HG02840 (cell line): ENCODE measurements around the gene SND1.

Source experiments
- ATAC-seq: cut with Tn5 transposase; IDR thresholded peaks from one replicate; pipeline ENCODE4 v1.9.1; 2021; ENCODE audit warnings: mild to moderate bottlenecking, moderate library complexity, moderate number of reproducible peaks; ENCODE audit not compliant: unreplicated experiment, low FRiP score

SND1 gene

GRCh38 chr7:127680983-127681382 lies 29.0 kb downstream of the SND1 start:
- no peak for ATAC-seq

- no peak for ATAC-seq
Observed at GRCh38 chr7:127682140-127682539, 30.1 kb downstream of the SND1 start.

- peak; percentile 66 for ATAC-seq
Observed at GRCh38 chr7:127683776-127684681, 32.0 kb downstream of the SND1 start.

GRCh38 chr7:127689194-127689772 lies 37.3 kb downstream of the SND1 start:
- no peak for ATAC-seq

GRCh38 chr7:127690337-127690736 lies 38.3 kb downstream of the SND1 start:
- ATAC-seq, result no peak

GRCh38 chr7:127690806-127691205 lies 38.8 kb downstream of the SND1 start:
- ATAC-seq, result no peak

- no peak for ATAC-seq
Observed at GRCh38 chr7:127692200-127692599, 40.2 kb downstream of the SND1 start.

GRCh38 chr7:127699853-127700252 lies 47.9 kb downstream of the SND1 start:
- no peak for ATAC-seq

GRCh38 chr7:127702052-127702652 lies 50.2 kb downstream of the SND1 start:
- ATAC-seq, result no peak

- no peak for ATAC-seq
Observed at GRCh38 chr7:127702938-127703337, 50.9 kb downstream of the SND1 start.

GRCh38 chr7:127704211-127704610 lies 52.2 kb downstream of the SND1 start:
- no peak for ATAC-seq

GRCh38 chr7:127705461-127705959 lies 53.5 kb downstream of the SND1 start:
- no peak for ATAC-seq

- no peak for ATAC-seq
Observed at GRCh38 chr7:127706766-127707165, 54.8 kb downstream of the SND1 start.

GRCh38 chr7:127708201-127708600 lies 56.2 kb downstream of the SND1 start:
- ATAC-seq, result no peak

GRCh38 chr7:127708788-127709187 lies 56.8 kb downstream of the SND1 start:
- ATAC-seq, result no peak

GRCh38 chr7:127710635-127711034 lies 58.6 kb downstream of the SND1 start:
- ATAC-seq, result no peak

- no peak for ATAC-seq
Observed at GRCh38 chr7:127711872-127712271, 59.9 kb downstream of the SND1 start.

GRCh38 chr7:127713006-127713405 lies 61.0 kb downstream of the SND1 start:
- ATAC-seq, result no peak

- no peak for ATAC-seq
Observed at GRCh38 chr7:127713758-127714157, 61.8 kb downstream of the SND1 start.

GRCh38 chr7:127715272-127715671 lies 63.3 kb downstream of the SND1 start:
- no peak for ATAC-seq

GRCh38 chr7:127715901-127716300 lies 63.9 kb downstream of the SND1 start:
- ATAC-seq, result no peak
